ENCODE results near the gene ASCC2.

ASCC2 gene

GRCh38 chr22:29753808-29754657 is 84.0 kb downstream of the ASCC2 start:
- no peak for DNase-seq

GRCh38 chr22:29751669-29752068 is 86.4 kb downstream of the ASCC2 start:
- no peak for DNase-seq

- peak; percentile 28 for DNase-seq
Observed at GRCh38 chr22:29750559-29751538, 87.2 kb downstream of the ASCC2 start.

DNA sequence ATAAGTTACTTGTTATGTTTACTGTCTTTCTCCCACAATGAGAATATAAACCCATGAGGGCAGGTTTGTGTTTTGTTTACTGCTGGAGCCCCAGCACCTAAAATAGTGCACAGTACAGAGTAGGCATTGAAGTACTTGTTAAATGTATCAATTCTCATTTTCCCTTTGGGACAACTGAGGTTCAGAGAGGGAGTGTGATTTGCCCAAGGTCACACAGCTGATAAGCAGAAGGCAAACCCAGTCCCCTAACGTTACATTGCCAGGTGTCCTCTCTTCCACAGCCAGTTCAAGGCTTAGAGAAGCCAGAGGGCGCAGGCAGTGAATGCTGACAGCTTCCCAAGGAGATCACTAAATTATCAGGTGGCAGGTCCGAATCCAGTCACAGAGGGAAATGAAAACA is 88.0 kb downstream of the ASCC2 start:
- DNase-seq = no peak

DNA sequence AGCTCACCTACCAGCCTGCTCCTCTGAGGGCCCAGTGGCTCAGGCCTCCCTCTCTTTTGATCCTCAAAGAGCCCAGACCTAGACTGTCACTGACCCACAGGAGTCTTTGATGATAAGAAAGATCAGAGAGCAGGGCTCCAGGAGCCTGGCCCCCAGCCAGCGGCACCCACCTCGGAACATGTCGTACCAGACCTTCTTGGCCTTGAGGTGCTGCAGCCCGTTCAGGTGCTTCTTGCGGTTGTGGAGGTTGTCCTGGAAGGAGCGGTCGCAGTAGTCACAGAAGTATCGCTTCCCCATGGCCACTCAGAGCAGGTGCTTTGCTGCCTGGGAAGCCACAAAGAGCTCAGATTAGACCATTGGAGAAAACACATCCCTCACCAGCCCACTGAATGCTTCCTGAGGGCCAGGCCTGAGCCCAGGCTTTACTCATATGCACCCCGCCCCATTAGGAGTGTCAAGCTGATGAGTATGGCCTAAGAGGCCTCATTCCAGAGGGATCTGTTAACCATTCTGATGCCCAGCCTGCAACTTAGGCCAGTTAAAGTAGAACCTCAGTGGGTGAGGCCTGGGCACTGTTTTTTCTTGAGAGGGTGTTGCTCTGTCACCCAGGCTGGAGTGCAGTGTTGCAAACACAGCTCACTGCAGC is 89.7 kb downstream of the ASCC2 start:
- no peak for DNase-seq

DNA sequence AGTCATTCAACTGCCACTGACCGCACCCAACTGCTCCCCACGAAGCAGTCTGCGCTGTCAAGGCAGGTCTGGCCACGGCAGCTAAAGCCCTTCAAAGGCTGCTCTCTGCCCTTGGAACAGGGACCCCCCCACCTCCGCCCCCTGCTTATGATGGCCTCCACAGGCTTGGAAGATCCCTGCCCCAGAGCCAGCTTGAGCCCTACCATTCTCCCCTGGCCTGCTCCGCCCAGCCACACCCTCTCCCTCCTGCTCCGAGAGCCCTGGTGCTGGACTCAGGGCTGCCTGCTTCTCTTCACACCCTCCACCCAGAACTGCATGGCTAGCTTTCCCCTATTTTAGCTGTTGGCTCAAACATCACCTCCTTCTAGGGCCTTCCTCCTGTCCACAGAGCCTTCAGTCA is 90.2 kb downstream of the ASCC2 start:
- DNase-seq = no peak

GRCh38 chr22:29744902-29745301 is 93.2 kb downstream of the ASCC2 start:
- no peak for DNase-seq

DNA sequence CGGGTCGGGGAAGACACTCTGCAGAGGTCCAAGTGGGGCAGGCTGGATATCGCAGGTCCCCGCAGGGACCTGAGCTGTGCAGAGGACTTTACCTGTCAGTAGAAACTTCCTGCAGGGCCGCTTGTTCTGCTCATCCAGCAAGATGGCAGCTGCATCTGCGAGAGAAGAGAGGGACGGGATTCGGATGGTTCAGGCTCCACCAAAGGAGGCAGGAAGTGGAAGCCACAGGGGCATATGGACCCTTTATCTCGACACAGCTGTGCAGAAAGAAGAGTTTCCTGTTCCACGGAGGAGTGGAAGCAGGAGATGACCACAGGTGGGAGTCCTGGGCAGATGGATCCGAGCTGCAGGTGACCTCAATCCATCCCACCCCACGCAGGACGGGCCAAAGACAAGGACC is 95.7 kb downstream of the ASCC2 start:
- no peak for DNase-seq

- DNase-seq = no peak
Observed at GRCh38 chr22:29741926-29742325, 96.1 kb downstream of the ASCC2 start.

GRCh38 chr22:29740216-29740615 is 97.9 kb downstream of the ASCC2 start:
- no peak for DNase-seq

GRCh38 chr22:29739346-29739875 is 98.7 kb downstream of the ASCC2 start:
- no peak for DNase-seq

Measured in CD4-positive, alpha-beta T cell treated with Interleukin-6 for 4 hours (primary cell).